ENCODE measurements around the gene UBIAD1.
"Not testable (repeated sequence)": the region's sequence is repeated elsewhere in the genome, so short reads cannot be mapped to it uniquely, and the experiment has no call there.

UBIAD1 gene

GRCh38 chr1:11298390-11299224, 25.6 kb downstream of the UBIAD1 start:
- H3K27me3 ChIP-seq (ENCODE audit: low read depth, low read length): no peaks in the 10 kb centered on the region
- peaks cover 12 to 20% of the 10 kb centered on the region in 2 donors for H3K36me3 ChIP-seq (ENCODE audit: control insufficient read depth in 1 of 2, insufficient read depth in 2 of 2, low read length in 2 of 2)
- no peak overlapping the region for H3K4me3 ChIP-seq (ENCODE audit: low read depth in 1 of 2, low read length in 2 of 2)
- no peak overlapping the region for H3K27ac ChIP-seq (ENCODE audit: low read length)
- H3K9me3 ChIP-seq (ENCODE audit: control insufficient read depth in 1 of 2, low read length in 2 of 2): no peaks in the 10 kb centered on the region
- no peaks in the 10 kb centered on the region for H3K4me1 ChIP-seq (ENCODE audit: control insufficient read depth in 1 of 2, insufficient read depth in 2 of 2, low read length in 2 of 2)

DNA sequence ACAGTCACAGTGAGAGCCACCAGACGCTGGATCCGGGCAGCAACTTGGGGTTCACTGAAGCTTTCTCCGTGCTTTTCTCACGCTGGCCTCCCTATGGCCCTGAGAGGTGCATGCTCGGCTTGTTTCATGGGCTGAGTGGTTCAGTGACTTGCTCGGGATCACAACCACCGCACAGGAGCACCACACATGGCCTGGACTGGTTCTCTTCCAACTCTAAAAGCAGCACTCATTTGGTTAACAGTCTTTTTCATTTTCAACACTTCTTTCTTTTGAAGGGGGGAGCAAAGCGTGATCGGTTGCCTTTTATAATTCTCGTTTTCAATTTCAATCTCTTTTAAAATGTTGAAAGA, 26.2 kb downstream of the UBIAD1 start:
- no peak overlapping the region for H3K27ac ChIP-seq (ENCODE audit: low read length)
- H3K4me1 ChIP-seq (ENCODE audit: control insufficient read depth in 1 of 2, insufficient read depth in 2 of 2, low read length in 2 of 2): no peaks in the 10 kb centered on the region

DNA sequence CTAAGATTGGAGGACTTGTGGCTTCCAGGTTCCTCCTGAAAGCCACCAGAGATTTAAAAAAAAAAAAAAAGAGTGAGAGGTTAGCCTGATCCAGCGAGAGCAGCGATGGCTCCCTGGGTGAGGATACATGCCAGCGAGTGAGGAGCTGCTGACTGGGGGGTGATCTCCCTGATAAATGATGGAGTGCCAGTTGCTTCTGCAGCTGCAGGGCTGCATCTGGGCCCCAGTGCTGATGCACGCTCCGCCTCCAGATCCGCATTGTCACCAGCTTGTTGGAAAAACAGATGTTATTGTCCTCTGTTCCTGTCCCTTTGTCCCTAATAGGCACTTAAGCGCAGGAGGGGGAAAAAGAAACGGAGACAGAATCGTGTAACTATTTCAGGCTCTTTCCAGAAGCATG, 28.6 kb downstream of the UBIAD1 start:
- no peaks in the 10 kb centered on the region for H3K27me3 ChIP-seq (ENCODE audit: low read depth, low read length)
- H3K9me3 ChIP-seq (ENCODE audit: control insufficient read depth in 1 of 2, low read length in 2 of 2): no peaks in the 10 kb centered on the region
- H3K36me3 ChIP-seq (ENCODE audit: control insufficient read depth in 1 of 2, insufficient read depth in 2 of 2, low read length in 2 of 2): no peaks in the 10 kb centered on the region
- no peak overlapping the region for H3K27ac ChIP-seq (ENCODE audit: low read length)
- no peak overlapping the region for H3K4me3 ChIP-seq (ENCODE audit: low read depth in 1 of 2, low read length in 2 of 2)
- H3K4me1 ChIP-seq (ENCODE audit: control insufficient read depth in 1 of 2, insufficient read depth in 2 of 2, low read length in 2 of 2): no peaks in the 10 kb centered on the region

More for the DNA sequence above, 26.2 kb downstream of the UBIAD1 start:
- no peaks in the 10 kb centered on the region for H3K9me3 ChIP-seq (ENCODE audit: control insufficient read depth in 1 of 2, low read length in 2 of 2)
- no peaks in the 10 kb centered on the region for H3K27me3 ChIP-seq (ENCODE audit: low read depth, low read length)
- H3K36me3 ChIP-seq (ENCODE audit: control insufficient read depth in 1 of 2, insufficient read depth in 2 of 2, low read length in 2 of 2): peaks cover 12 to 17% of the 10 kb centered on the region in 2 donors
- no peak overlapping the region for H3K4me3 ChIP-seq (ENCODE audit: low read depth in 1 of 2, low read length in 2 of 2)

DNA sequence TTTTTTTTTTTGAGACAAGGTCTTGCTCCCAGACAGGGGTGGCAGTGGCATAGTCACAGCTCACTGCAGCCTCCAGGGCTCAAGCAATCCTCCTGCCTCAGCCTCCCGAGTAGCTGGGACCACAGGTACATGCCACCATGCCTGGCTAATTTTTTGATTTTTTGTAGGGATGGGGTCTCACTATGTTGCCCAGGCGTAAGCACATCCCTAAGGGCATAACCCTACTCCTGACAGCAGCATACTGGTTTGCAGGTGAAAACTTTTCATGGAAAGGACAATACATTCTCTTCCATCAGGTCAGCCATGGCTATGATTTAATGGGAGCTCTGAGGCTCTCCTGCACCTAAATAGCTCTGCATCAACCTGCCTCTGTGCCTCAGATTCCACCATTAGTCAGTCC, 29.4 kb downstream of the UBIAD1 start:
- H3K27ac ChIP-seq (ENCODE audit: low read length): no peak overlapping the region
- no peak overlapping the region for H3K4me3 ChIP-seq (ENCODE audit: low read depth in 1 of 2, low read length in 2 of 2)
- H3K4me1 ChIP-seq (ENCODE audit: control insufficient read depth in 1 of 2, insufficient read depth in 2 of 2, low read length in 2 of 2): no peaks in the 10 kb centered on the region
- no peaks in the 10 kb centered on the region for H3K36me3 ChIP-seq (ENCODE audit: control insufficient read depth in 1 of 2, insufficient read depth in 2 of 2, low read length in 2 of 2)
- H3K27me3 ChIP-seq (ENCODE audit: low read depth, low read length): no peaks in the 10 kb centered on the region
- no peaks in the 10 kb centered on the region for H3K9me3 ChIP-seq (ENCODE audit: control insufficient read depth in 1 of 2, low read length in 2 of 2)

DNA sequence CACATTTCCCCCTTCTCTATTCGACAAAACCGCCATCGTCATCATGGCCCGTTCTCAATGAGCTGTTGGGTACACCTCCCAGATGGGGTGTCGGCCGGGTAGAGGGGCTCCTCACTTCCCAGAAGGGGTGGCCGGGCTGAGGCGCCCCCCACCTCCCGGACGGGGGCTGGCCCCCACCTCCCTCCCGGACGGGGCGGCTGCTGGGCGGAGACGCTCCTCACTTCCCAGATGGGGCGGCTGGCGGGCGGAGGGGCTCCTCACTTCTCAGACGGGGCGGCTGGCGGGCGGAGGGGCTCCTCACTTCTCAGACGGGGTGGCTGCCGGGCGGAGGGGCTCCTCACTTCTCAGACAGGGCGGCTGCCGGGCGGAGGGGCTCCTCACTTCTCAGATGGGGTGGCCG, 32.5 kb downstream of the UBIAD1 start:
- not testable (repeated sequence) for H3K4me1 ChIP-seq (ENCODE audit: control insufficient read depth in 1 of 2, insufficient read depth in 2 of 2, low read length in 2 of 2); H3K27ac ChIP-seq (ENCODE audit: low read length); H3K9me3 ChIP-seq (ENCODE audit: control insufficient read depth in 1 of 2, low read length in 2 of 2); H3K27me3 ChIP-seq (ENCODE audit: low read depth, low read length); H3K4me3 ChIP-seq (ENCODE audit: low read depth in 1 of 2, low read length in 2 of 2); H3K36me3 ChIP-seq (ENCODE audit: control insufficient read depth in 1 of 2, insufficient read depth in 2 of 2, low read length in 2 of 2)

- Histone ChIP-seq H3K27ac (ENCODE audit: low read length) (no peak overlapping the region), H3K4me3 (ENCODE audit: low read depth in 1 of 2, low read length in 2 of 2) (no peak overlapping the region), H3K36me3 (ENCODE audit: control insufficient read depth in 1 of 2, insufficient read depth in 2 of 2, low read length in 2 of 2) (no peaks in the 10 kb centered on the region), H3K4me1 (ENCODE audit: control insufficient read depth in 1 of 2, insufficient read depth in 2 of 2, low read length in 2 of 2) (no peaks in the 10 kb centered on the region), H3K27me3 (ENCODE audit: low read depth, low read length) (no peaks in the 10 kb centered on the region), H3K9me3 (ENCODE audit: control insufficient read depth in 1 of 2, low read length in 2 of 2) (no peaks in the 10 kb centered on the region)
Measured at GRCh38 chr1:11307852-11308251, 34.9 kb downstream of the UBIAD1 start.

DNA sequence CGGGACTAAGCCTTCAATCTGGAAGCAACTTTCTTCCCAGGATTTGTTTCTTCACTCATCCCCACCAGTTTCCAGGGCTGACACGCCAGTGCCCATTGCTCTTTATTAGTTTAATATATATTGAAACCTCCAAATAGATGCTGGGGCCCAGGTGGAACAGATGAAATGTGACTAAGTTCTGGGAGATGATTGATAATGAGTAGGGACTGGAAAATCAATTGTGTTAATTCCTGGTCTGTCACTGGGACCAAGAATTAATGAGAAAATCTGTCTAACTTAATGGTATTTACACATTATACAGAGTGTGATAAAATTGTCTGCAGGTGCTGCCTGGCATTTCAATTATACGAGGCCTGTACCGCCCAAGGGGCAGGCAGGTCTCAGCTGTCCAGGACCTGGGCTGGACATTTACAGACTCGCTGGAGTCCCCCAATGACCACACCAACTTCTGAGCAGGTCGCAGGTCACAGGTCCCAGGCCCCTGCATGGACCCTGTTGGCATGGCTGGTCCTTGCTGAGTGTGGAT, 35.8 kb downstream of the UBIAD1 start:
- Histone ChIP-seq H3K27me3 (ENCODE audit: low read depth, low read length) (no peaks in the 10 kb centered on the region), H3K9me3 (ENCODE audit: control insufficient read depth in 1 of 2, low read length in 2 of 2) (no peaks in the 10 kb centered on the region), H3K4me1 (ENCODE audit: control insufficient read depth in 1 of 2, insufficient read depth in 2 of 2, low read length in 2 of 2) (no peaks in the 10 kb centered on the region), H3K4me3 (ENCODE audit: low read depth in 1 of 2, low read length in 2 of 2) (no peak overlapping the region), H3K27ac (ENCODE audit: low read length) (no peak overlapping the region), H3K36me3 (ENCODE audit: control insufficient read depth in 1 of 2, insufficient read depth in 2 of 2, low read length in 2 of 2) (no peaks in the 10 kb centered on the region)

DNA sequence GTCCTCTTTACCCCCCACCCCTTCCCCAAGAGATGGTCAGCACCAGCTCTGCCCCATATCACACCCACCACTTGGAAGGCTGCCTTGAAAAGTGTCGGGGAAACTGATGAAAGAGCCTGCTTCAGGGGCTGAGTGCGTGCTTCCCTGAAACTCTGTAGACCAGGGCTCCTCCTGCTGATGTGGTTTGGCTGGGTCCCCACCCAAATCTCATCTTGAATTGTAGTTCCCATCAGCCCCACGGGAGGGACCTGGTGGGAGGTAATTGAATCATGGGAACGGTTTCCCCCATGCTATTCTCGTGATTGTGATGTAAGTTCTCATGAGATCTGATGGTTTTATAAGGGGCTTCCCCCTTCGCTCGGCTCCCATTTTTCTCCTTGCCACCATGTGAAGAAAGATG, 36.4 kb downstream of the UBIAD1 start:
- Histone ChIP-seq H3K4me1 (ENCODE audit: control insufficient read depth in 1 of 2, insufficient read depth in 2 of 2, low read length in 2 of 2) (no peaks in the 10 kb centered on the region), H3K4me3 (ENCODE audit: low read depth in 1 of 2, low read length in 2 of 2) (no peak overlapping the region), H3K27me3 (ENCODE audit: low read depth, low read length) (no peaks in the 10 kb centered on the region), H3K9me3 (ENCODE audit: control insufficient read depth in 1 of 2, low read length in 2 of 2) (no peaks in the 10 kb centered on the region), H3K36me3 (ENCODE audit: control insufficient read depth in 1 of 2, insufficient read depth in 2 of 2, low read length in 2 of 2) (no peaks in the 10 kb centered on the region), H3K27ac (ENCODE audit: low read length) (no peak overlapping the region)

DNA sequence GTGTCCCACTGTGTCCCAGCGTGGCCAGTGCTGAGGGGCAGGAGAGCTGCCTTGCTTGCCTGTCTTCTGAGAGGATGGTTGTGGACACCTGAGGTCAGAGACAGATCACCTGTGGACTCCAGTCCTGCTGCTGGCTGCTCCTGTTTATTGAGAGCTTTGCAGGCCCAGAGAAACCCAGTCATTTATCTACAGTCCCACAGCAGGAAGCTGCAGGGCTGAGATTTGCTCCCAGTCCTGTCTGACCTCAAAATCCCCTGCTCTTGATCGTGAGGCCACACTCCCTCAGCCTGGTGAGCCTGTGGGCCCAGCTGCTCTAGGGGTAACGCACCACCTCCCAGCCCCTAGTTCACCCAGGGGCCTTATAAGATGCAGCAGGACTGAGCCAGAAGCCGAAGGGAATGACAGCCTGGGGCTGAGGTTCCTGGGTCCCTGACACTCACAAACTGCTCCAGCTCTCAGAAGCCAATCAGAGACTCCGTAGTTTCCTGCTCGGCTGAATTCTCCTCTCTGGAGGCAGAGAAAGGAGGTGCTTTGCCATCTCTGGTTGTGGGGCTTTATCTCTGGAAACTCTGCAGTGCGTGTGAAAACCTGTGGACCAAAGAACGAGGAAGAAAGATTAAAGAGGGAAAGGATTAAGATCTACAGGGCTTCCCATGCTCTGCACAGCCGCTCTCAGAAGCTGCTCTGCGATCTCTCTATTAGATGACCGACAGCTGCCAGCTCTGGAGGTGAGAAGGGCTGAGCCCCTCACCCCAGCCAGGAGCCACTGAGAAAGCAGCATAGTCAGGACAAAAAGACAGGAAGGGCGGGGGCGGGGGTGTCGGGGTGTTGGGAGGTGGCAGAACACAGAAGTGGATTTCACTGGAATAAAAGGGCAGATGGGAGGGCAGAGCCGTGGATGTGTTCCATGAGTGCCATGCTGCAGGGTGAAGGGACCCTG, 39.1 kb downstream of the UBIAD1 start:
- no peak overlapping the region for H3K4me3 ChIP-seq (ENCODE audit: low read depth in 1 of 2, low read length in 2 of 2)
- H3K36me3 ChIP-seq (ENCODE audit: control insufficient read depth in 1 of 2, insufficient read depth in 2 of 2, low read length in 2 of 2): no peaks in the 10 kb centered on the region
- H3K4me1 ChIP-seq (ENCODE audit: control insufficient read depth in 1 of 2, insufficient read depth in 2 of 2, low read length in 2 of 2): no peaks in the 10 kb centered on the region
- no peaks in the 10 kb centered on the region for H3K27me3 ChIP-seq (ENCODE audit: low read depth, low read length)
- H3K27ac ChIP-seq (ENCODE audit: low read length): no peak overlapping the region
- no peaks in the 10 kb centered on the region for H3K9me3 ChIP-seq (ENCODE audit: control insufficient read depth in 1 of 2, low read length in 2 of 2)

DNA sequence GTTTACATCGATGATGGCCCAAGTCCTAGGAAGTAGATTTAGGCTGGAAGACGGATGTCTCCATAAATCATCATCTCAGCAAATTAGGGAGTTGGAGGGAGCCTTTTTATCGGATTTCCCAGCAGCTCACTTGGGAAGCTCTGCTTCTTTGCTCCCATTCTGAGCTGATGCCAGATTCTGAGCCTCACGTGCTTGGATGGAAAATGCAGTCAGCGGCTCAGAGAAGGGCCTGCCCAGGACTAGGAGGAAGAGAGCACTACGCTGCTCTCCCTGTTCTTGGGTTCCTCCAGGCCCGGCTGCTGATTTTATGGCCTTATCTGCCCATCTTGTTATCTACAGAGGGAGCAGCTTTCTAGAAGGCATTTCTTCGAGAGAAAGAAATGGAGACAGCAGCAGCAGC, 42.0 kb downstream of the UBIAD1 start:
- Histone ChIP-seq H3K27ac (ENCODE audit: low read length) (no peak overlapping the region), H3K4me1 (ENCODE audit: control insufficient read depth in 1 of 2, insufficient read depth in 2 of 2, low read length in 2 of 2) (no peaks in the 10 kb centered on the region), H3K4me3 (ENCODE audit: low read depth in 1 of 2, low read length in 2 of 2) (no peak overlapping the region), H3K27me3 (ENCODE audit: low read depth, low read length) (peaks cover under 1% of the 10 kb centered on the region), H3K9me3 (ENCODE audit: control insufficient read depth in 1 of 2, low read length in 2 of 2) (no peaks in the 10 kb centered on the region), H3K36me3 (ENCODE audit: control insufficient read depth in 1 of 2, insufficient read depth in 2 of 2, low read length in 2 of 2) (no peaks in the 10 kb centered on the region)

GRCh38 chr1:11316701-11317100, 43.7 kb downstream of the UBIAD1 start:
- H3K4me1 ChIP-seq (ENCODE audit: control insufficient read depth in 1 of 2, insufficient read depth in 2 of 2, low read length in 2 of 2): no peaks in the 10 kb centered on the region
- H3K27me3 ChIP-seq (ENCODE audit: low read depth, low read length): peaks cover 9% of the 10 kb centered on the region
- H3K27ac ChIP-seq (ENCODE audit: low read length): no peak overlapping the region
- no peaks in the 10 kb centered on the region for H3K9me3 ChIP-seq (ENCODE audit: control insufficient read depth in 1 of 2, low read length in 2 of 2)
- H3K4me3 ChIP-seq (ENCODE audit: low read depth in 1 of 2, low read length in 2 of 2): no peak overlapping the region
- no peaks in the 10 kb centered on the region for H3K36me3 ChIP-seq (ENCODE audit: control insufficient read depth in 1 of 2, insufficient read depth in 2 of 2, low read length in 2 of 2)
